HG02588 (cell line): ENCODE results near the gene KIF13A.

Experiments
- ATAC-seq: cut with Tn5 transposase; IDR thresholded peaks from one replicate; pipeline ENCODE4 v1.9.1; 2021; ENCODE audit warnings: mild to moderate bottlenecking, moderate library complexity; ENCODE audit not compliant: unreplicated experiment

KIF13A gene

GRCh38 chr6:17730078-17730704 is 257.2 kb downstream of the KIF13A start:
- no peak for ATAC-seq

GRCh38 chr6:17729223-17730077 is 258.0 kb downstream of the KIF13A start:
- ATAC-seq: no peak

- ATAC-seq: no peak
These were observed 258.7 kb downstream of the KIF13A start for GRCh38 chr6:17728551-17729222.

DNA sequence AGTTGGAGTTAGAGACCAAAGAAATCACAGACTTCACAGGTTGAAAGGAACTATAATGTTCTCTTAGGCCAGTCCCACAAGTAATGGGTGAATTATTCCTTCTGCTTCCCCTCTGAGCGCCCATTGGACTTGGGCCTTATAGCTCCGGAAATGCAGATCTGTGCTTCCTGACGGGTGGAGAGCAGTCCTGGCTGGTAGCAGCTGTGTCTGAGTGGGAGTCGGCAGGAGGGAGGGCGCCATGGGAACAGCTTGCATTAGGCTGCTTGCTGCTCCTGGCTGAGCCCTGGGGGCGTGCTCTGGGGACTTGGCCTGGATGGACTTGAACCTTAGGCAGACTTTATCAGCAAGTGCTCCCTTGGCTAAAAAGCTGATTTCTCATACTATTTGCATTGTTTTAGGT is 262.4 kb downstream of the KIF13A start:
- ATAC-seq: no peak

DNA sequence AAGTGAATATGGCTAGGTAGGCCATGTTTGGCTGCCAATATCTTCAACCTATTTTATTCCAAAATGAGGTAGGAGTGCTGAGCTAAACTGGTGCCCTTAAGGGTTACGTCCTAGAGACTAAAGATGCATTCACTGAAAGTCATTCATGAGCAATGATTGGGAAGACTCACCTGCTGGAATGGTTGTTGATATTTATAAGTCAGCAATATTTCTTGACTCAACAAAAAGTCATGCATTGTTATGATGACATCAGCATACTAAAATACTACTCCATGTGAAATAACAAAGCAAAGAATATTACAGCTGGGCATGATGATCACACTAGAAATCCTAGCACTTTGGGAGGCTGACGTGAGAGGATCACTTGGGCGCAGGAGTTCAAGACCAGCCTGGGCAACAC is 263.1 kb downstream of the KIF13A start:
- ATAC-seq: no peak

GRCh38 chr6:17721671-17722070 is 265.8 kb downstream of the KIF13A start:
- no peak for ATAC-seq

GRCh38 chr6:17719323-17720041 is 268.0 kb downstream of the KIF13A start:
- ATAC-seq: no peak

DNA sequence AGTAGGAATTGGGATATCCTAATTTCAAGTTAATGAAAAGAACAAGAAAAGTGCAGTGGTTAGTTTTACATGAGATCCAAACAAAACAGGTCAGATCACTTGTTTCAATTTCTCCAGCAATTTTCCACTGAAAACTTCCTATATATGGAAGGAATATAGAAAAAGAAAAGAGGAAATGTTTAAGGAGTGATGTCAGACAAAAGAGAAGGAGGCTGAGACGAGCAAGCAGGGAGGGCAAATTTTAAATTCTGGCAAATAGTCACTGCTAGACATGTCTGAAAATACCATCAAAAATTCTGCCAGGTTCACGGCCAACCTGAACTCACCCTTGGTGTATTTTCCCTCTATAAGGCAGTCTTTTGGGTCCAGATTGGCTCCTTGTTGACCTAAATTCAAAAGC is 271.2 kb downstream of the KIF13A start:
- ATAC-seq: no peak

- peak; percentile 84 for ATAC-seq
These were observed 272.3 kb downstream of the KIF13A start for GRCh38 chr6:17714879-17715851.

DNA sequence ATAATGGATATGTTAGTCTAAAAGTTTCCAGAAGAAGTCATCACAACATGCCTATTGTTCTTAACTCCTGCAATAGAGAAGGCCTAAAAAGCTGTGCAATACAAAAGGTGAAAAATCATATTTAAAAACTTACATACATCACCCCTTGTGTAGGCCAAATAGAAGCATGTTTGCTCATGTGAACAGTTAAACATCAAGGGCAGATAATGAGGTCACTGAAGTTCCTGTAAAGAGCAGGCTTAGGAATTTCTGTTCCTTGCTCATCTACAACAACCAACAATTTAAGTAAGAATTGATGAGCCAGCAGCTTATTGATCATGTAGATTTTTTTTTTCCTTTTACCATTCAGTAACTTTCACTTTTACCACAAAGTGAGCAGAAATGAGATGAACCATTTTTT is 273.3 kb downstream of the KIF13A start:
- ATAC-seq: no peak

- no peak for ATAC-seq
These were observed 274.9 kb downstream of the KIF13A start for GRCh38 chr6:17712576-17712975.

DNA sequence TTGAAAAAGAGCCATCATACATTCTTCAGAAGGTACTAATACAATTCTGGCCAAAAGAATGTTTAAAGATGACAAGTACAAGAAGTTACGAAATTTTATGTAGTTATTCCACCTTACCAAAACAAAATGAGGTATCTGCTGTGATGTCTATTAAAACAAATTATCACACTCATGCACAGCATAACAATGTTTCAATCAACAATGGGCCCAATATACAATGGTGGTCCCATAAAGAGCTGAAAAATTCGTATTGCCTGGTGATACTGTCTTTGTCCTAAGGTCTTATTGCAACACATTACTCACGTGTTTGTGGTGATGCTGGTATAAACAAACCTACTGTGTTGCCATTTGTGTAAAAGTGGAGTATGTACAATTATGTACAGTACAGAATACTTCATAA is 277.1 kb downstream of the KIF13A start:
- no peak for ATAC-seq

GRCh38 chr6:17709476-17709875 is 278.0 kb downstream of the KIF13A start:
- ATAC-seq: no peak
